Suprapubic skin (tissue), 4 donors: ENCODE measurements around the gene PODXL2. TPM values are rescaled to one million over a fixed set of nuclear protein-coding genes. Genes with fewer than 3 reads are reported as not detected.
A peak's percentile ranks its signal among the peaks of the same experiment; 100 is the strongest.

Experiments used
- DNase-seq, 2 donors: peaks; one replicate each; pipeline ENCODE4 v3.0.0-alpha.2; 2019; ENCODE audit warnings: low spot score in 2 of 2
- H3K27ac ChIP-seq: fragments of 200-600 bp; sonication (generic); one replicate; pipeline ENCODE4 v1.5.1; 2019
- H3K27me3 ChIP-seq: fragments of 200-600 bp; sonication (generic); one replicate; pipeline ENCODE4 v1.5.1; 2019
- H3K36me3 ChIP-seq: fragments of 200-600 bp; sonication (generic); one replicate; pipeline ENCODE4 v1.5.1; 2019
- H3K4me1 ChIP-seq: fragments of 200-600 bp; sonication (generic); one replicate; pipeline ENCODE4 v1.5.1; 2019
- H3K4me3 ChIP-seq: fragments of 200-600 bp; sonication (generic); one replicate; pipeline ENCODE4 v1.5.1; 2019; ENCODE audit warnings: mild to moderate bottlenecking
- H3K9me3 ChIP-seq: fragments of 200-600 bp; sonication (generic); one replicate; pipeline ENCODE4 v1.5.1; 2019
- CTCF ChIP-seq, 2 donors: fragments of 200-600 bp in 1 of 2; fragments of 450-650 bp in 1 of 2; sonication (generic) in 1 of 2; IDR thresholded peaks; one replicate each; pipeline ENCODE4 v1.5.1; 2016 to 2019; ENCODE audit warnings: antibody characterized with exemption in 2 of 2, mild to moderate bottlenecking in 1 of 2, moderate library complexity in 1 of 2
- EP300 ChIP-seq: sonication (generic); formaldehyde crosslinking; IDR thresholded peaks from one replicate; pipeline ENCODE4 v1.6.1; 2017; ENCODE audit warnings: antibody characterized with exemption
- POLR2A ChIP-seq, 2 donors: fragments of 450-650 bp; IDR thresholded peaks; one replicate each; pipeline ENCODE4 v1.6.1; 2017; ENCODE audit warnings: antibody characterized with exemption in 2 of 2, mild to moderate bottlenecking in 2 of 2, moderate library complexity in 2 of 2
- POLR2AphosphoS5 ChIP-seq, 3 donors: sonication (generic); formaldehyde crosslinking; IDR thresholded peaks; one replicate each; pipeline ENCODE4 v1.6.1; 2017; ENCODE audit warnings: antibody characterized with exemption in 3 of 3
- WGBS: methylation state at CpG from one replicate; pipeline ENCODE4 v1.1.5; 2018; 5-methylcytosine and 5-hydroxymethylcytosine counted together
- total RNA-seq, 4 donors: library from RNA; depleted of rRNA; stranded (reverse); fragments of >200 nt; gene quantifications; one replicate each; pipeline ENCODE4 v1.1.0, GENCODE V29; 2016

The PODXL2 gene
- total RNA-seq, 4 donors from 2014 or later: 8.0 to 15.4 (median 11.2) TPM

GRCh38 chr3:127628426-127628787, 578 bp upstream of the PODXL2 start:
- WGBS: 70% methylated on average over 4 of the region's 4 CpGs
- Histone ChIP-seq H3K4me3 (peak overlapping the region; percentile 55), H3K9me3 (no peaks in the 10 kb centered on the region), H3K27me3 (no peaks in the 10 kb centered on the region), H3K4me1 (peaks cover 12% of the 10 kb centered on the region), H3K36me3 (no peaks in the 10 kb centered on the region), H3K27ac (no peak overlapping the region)
- TF ChIP-seq EP300 (no peak), POLR2A (IDR thresholded peaks at IDR 0.05) (no peak), CTCF (IDR thresholded peaks at IDR 0.05) (no peak), POLR2AphosphoS5 (IDR thresholded peaks at IDR 0.05) (no peak)
- DNase-seq: no peak

- peak overlapping the region; percentile 55 for H3K4me3 ChIP-seq
Measured at GRCh38 chr3:127629467-127630403, 750 bp downstream of the PODXL2 start.

GRCh38 chr3:127630811-127631714, 2.1 kb downstream of the PODXL2 start:
- no peak overlapping the region for H3K4me3 ChIP-seq
- no peak for TF ChIP-seq POLR2A (IDR thresholded peaks at IDR 0.05)
- TF ChIP-seq POLR2AphosphoS5 (IDR thresholded peaks at IDR 0.05): no peak
- no peak for TF ChIP-seq CTCF (IDR thresholded peaks at IDR 0.05)
- no peak for TF ChIP-seq EP300

More at GRCh38 chr3:127629467-127630403, 750 bp downstream of the PODXL2 start:
- TF ChIP-seq EP300: no peak
- TF ChIP-seq CTCF (IDR thresholded peaks at IDR 0.05): no peak
- TF ChIP-seq POLR2A (IDR thresholded peaks at IDR 0.05): no peak
- TF ChIP-seq POLR2AphosphoS5 (IDR thresholded peaks at IDR 0.05): no peak
- Histone ChIP-seq H3K27ac (no peak overlapping the region), H3K36me3 (no peaks in the 10 kb centered on the region), H3K27me3 (no peaks in the 10 kb centered on the region), H3K4me1 (peaks cover 12% of the 10 kb centered on the region), H3K9me3 (no peaks in the 10 kb centered on the region)
- no peak for DNase-seq
- 15% methylated on average over 47 of the region's 65 CpGs for WGBS

GRCh38 chr3:127632035-127632820, 3.2 kb downstream of the PODXL2 start:
- H3K27me3 ChIP-seq: no peaks in the 10 kb centered on the region
- TF ChIP-seq POLR2A (IDR thresholded peaks at IDR 0.05) (no peak), POLR2AphosphoS5 (IDR thresholded peaks at IDR 0.05) (no peak), CTCF (IDR thresholded peaks at IDR 0.05) (no peak), EP300 (no peak)
- no peak overlapping the region for H3K4me3 ChIP-seq
- H3K27ac ChIP-seq: no peak overlapping the region
- no peak for DNase-seq
- 69% methylated on average over 8 of the region's 8 CpGs for WGBS
- no peaks in the 10 kb centered on the region for H3K9me3 ChIP-seq
- H3K36me3 ChIP-seq: no peaks in the 10 kb centered on the region
- peaks cover 12% of the 10 kb centered on the region for H3K4me1 ChIP-seq

More at GRCh38 chr3:127630811-127631714, 2.1 kb downstream of the PODXL2 start:
- no peaks in the 10 kb centered on the region for H3K9me3 ChIP-seq
- DNase-seq: no peak
- H3K27ac ChIP-seq: no peak overlapping the region
- peaks cover 12% of the 10 kb centered on the region for H3K4me1 ChIP-seq
- H3K27me3 ChIP-seq: no peaks in the 10 kb centered on the region
- no peaks in the 10 kb centered on the region for H3K36me3 ChIP-seq
- WGBS: 83% methylated on average over 12 of the region's 12 CpGs
